ENCODE measurements around the gene CACNG5. TPM values are rescaled to one million over a fixed set of nuclear protein-coding genes. Genes with fewer than 3 reads are reported as not detected.

Gene CACNG5
- total and polyA plus RNA-seq, 3 donors from 2014 or later: 0.55 TPM; not detected in 2

DNA sequence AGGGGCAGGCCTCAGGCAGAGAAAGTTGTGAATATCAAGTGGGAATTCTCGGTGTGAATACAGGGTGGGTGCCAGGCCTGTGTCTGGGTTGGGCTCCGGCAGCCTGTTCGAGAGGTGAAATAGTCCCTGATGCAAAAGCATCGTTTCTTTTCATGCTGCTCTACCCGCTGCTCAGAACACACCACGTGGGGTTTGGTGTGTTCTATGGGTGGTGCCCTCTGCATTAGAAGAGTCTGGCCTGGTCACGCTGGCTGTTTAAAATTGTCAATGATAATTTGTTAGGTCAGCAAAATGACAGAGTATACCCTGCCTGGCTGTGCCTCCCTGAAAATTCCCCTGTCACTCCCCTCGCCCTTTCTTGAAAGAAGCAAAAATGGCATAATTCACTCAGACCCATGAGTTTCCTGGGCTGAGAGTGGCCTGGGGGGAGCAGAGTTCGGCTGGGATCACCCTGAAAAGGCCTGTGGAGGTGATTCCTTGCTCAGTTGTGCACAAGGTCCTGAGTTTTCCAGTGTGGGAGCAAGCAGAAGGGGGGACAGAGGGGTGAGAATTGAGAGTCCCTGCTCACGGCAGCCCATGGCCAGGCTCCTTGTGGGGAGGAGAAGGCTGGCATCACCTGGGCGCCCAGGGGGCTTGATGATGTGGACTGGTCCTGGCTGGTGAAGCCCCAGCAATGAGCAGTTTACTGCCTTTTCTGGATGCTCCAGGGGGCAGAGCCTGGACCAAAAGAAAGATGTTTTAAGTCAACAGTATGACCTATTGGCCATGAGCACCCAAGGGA, 3.2 kb downstream of the CACNG5 start:
- no peaks in the 10 kb centered on the region for H3K36me3 ChIP-seq (ENCODE audit: low read depth, missing control alignments)
- no peaks in the 10 kb centered on the region for H3K27me3 ChIP-seq
- 82 to 84% methylated on average over 11 of the region's 11 CpGs for WGBS, 2 donors
- intact Hi-C loops (cut with DNase I; ENCODE audit: low total_unique reads): no loop called here
- no peak overlapping the region for H3K4me3 ChIP-seq
- no peak for DNase-seq
- H3K4me1 ChIP-seq: no peaks in the 10 kb centered on the region
- no peaks in the 10 kb centered on the region for H3K9me3 ChIP-seq
- TF ChIP-seq, protein P1, sequence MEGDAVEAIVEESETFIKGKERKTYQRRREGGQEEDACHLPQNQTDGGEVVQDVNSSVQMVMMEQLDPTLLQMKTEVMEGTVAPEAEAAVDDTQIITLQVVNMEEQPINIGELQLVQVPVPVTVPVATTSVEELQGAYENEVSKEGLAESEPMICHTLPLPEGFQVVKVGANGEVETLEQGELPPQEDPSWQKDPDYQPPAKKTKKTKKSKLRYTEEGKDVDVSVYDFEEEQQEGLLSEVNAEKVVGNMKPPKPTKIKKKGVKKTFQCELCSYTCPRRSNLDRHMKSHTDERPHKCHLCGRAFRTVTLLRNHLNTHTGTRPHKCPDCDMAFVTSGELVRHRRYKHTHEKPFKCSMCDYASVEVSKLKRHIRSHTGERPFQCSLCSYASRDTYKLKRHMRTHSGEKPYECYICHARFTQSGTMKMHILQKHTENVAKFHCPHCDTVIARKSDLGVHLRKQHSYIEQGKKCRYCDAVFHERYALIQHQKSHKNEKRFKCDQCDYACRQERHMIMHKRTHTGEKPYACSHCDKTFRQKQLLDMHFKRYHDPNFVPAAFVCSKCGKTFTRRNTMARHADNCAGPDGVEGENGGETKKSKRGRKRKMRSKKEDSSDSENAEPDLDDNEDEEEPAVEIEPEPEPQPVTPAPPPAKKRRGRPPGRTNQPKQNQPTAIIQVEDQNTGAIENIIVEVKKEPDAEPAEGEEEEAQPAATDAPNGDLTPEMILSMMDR (IDR thresholded peaks at IDR 0.05): no peak
- no peak for TF ChIP-seq POLR2A (IDR thresholded peaks at IDR 0.05)
- H3K27ac ChIP-seq: no peak overlapping the region

GRCh38 chr17:66839616-66840015, 4.7 kb downstream of the CACNG5 start:
- Histone ChIP-seq H3K27ac (no peak overlapping the region), H3K4me3 (no peak overlapping the region), H3K9me3 (no peaks in the 10 kb centered on the region), H3K27me3 (no peaks in the 10 kb centered on the region), H3K4me1 (no peaks in the 10 kb centered on the region), H3K36me3 (ENCODE audit: low read depth, missing control alignments) (no peaks in the 10 kb centered on the region)
- DNase-seq: no peak
- no peak for TF ChIP-seq POLR2A (IDR thresholded peaks at IDR 0.05)
- TF ChIP-seq, protein P1 (IDR thresholded peaks at IDR 0.05): no peak
- WGBS, 2 donors: 82 to 88% methylated on average over 9 of the region's 9 CpGs
- intact Hi-C loops (cut with DNase I; ENCODE audit: low total_unique reads): no loop called here

DNA sequence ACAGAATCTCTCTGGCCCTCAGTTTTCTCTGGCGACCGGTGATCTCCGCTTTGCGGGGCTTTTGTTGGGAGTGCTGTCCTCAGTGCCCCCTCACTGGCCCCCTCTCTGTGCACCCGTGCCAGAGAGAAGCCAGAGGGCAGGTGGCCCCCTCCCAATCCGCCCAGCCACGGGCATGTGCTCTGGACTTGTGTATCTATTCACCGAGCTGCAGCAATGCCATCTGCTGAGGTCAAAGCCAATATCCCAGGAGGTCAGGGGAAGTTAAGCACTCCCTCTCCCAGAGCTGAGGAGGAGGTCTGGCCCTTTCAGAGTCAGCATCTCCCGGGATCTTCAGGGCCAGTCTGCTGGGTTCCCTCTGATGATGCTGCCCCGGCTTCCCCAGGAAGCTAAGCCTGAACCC, 5.1 kb downstream of the CACNG5 start:
- Histone ChIP-seq H3K27ac (no peak overlapping the region), H3K9me3 (no peaks in the 10 kb centered on the region), H3K27me3 (no peaks in the 10 kb centered on the region), H3K4me1 (no peaks in the 10 kb centered on the region), H3K36me3 (ENCODE audit: low read depth, missing control alignments) (no peaks in the 10 kb centered on the region), H3K4me3 (no peak overlapping the region)
- intact Hi-C loops (cut with DNase I; ENCODE audit: low total_unique reads): no loop called here
- 73 to 77% methylated on average over 3 to 10 of the region's 10 CpGs for WGBS, 2 donors
- no peak for TF ChIP-seq POLR2A (IDR thresholded peaks at IDR 0.05)
- TF ChIP-seq, protein P1 (IDR thresholded peaks at IDR 0.05): no peak
- no peak for DNase-seq

DNA sequence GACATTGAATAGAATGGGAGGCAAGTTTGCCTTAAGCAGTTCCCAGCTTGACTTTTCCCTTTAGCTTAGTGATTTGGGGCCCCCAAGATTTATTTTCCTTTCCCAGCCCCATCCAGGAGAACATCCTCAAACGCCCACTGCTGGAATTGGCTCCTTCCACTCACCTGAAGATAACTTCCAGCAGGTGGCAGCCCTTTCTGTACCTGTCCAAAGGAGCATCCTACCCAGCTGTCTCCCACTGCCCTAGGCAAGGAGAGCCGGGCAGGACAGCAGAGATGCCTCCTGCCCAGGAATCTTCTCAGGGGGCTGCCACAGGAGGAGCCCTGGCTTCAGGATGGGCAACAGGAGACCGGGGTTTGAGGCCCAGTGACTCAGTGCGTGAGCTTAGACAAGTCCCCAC, 6.4 kb downstream of the CACNG5 start:
- Histone ChIP-seq H3K27me3 (no peaks in the 10 kb centered on the region), H3K9me3 (no peaks in the 10 kb centered on the region), H3K4me3 (no peak overlapping the region), H3K27ac (no peak overlapping the region), H3K4me1 (no peaks in the 10 kb centered on the region), H3K36me3 (ENCODE audit: low read depth, missing control alignments) (no peaks in the 10 kb centered on the region)
- 57 to 78% methylated on average over 4 of the region's 4 CpGs for WGBS, 2 donors
- intact Hi-C loops (cut with DNase I; ENCODE audit: low total_unique reads): no loop called here
- DNase-seq: no peak
- TF ChIP-seq, protein P1 (IDR thresholded peaks at IDR 0.05): no peak
- no peak for TF ChIP-seq POLR2A (IDR thresholded peaks at IDR 0.05)

DNA sequence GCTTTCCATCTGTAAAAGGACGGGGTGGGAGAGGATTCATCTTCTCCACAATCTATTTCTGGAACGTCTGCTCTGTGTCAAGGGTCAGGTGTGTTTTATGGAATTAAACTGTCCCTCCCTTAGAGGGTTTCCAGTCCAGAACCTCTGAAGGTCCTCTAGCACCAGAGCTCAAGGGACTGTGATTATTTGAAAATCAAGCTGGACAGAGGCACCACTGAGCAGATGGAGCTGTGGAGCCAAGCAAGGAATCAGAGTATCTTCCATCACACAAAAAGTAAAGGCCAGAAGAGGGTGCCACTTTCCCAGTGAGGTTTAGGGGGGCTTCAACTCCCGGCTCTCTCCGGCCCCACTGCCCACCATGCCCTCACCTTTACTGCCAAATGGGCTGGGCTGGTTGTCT, 6.8 kb downstream of the CACNG5 start:
- TF ChIP-seq POLR2A (IDR thresholded peaks at IDR 0.05): no peak
- TF ChIP-seq, protein P1 (IDR thresholded peaks at IDR 0.05): no peak
- H3K36me3 ChIP-seq (ENCODE audit: low read depth, missing control alignments): no peaks in the 10 kb centered on the region
- H3K4me1 ChIP-seq: no peaks in the 10 kb centered on the region
- no peak overlapping the region for H3K27ac ChIP-seq
- intact Hi-C loops (cut with DNase I; ENCODE audit: low total_unique reads): no loop called here
- WGBS, 2 donors: 65 to 71% methylated on average over 4 of the region's 4 CpGs
- no peak for DNase-seq
- H3K27me3 ChIP-seq: no peaks in the 10 kb centered on the region
- H3K4me3 ChIP-seq: no peak overlapping the region
- H3K9me3 ChIP-seq: no peaks in the 10 kb centered on the region
